HEK293 (cell line): ENCODE results near the gene VEGFA.

ENCODE experiments used
- CTCF ChIA-PET: fragments of 350-600 bp; formaldehyde crosslinking; extraction: SDS; loops from one replicate; lab custom pipeline; 2021; ENCODE audit warnings: antibody characterized with exemption; lab: Yijun Ruan, JAX
- POLR2A ChIA-PET: fragments of 300-600 bp; formaldehyde crosslinking; extraction: SDS; loops from one replicate; lab custom pipeline; 2020; ENCODE audit warnings: antibody characterized with exemption, inconsistent platforms; lab: Yijun Ruan, JAX
- H3K27ac ChIP-seq: fragments of 200-500 bp; sonication (Bioruptor generic); 2 replicates; pipeline ENCODE4 v1.5.1; 2014; ENCODE audit warnings: low read depth, low read length, control low read depth, inconsistent platforms; ENCODE audit errors: extremely low read depth
- H3K36me3 ChIP-seq, 2 experiments: fragments of 200-500 bp in 1 of 2; sonication (Bioruptor generic) in 1 of 2; 1 replicate in 1 of 2; 2 replicates in 1 of 2; pipeline ENCODE4 v1.5.1; 2014 to 2017; ENCODE audit warnings: inconsistent platforms in 2 of 2, low read length in 2 of 2; ENCODE audit not compliant: control insufficient read depth in 2 of 2, insufficient read depth in 1 of 2
- H3K4me1 ChIP-seq: fragments of 200-500 bp; sonication (Bioruptor generic); 2 replicates; pipeline ENCODE4 v1.5.1; 2014; ENCODE audit warnings: mild to moderate bottlenecking, low read length, inconsistent platforms; ENCODE audit not compliant: control insufficient read depth, insufficient read depth
- H3K4me3 ChIP-seq: 2 replicates; pipeline ENCODE4 v1.5.1; 2011; ENCODE audit warnings: low read depth, mild to moderate bottlenecking, control low read depth, low read length, moderate library complexity
- H3K9me3 ChIP-seq: fragments of 200-500 bp; sonication (Bioruptor generic); 2 replicates; pipeline ENCODE4 v1.5.1; 2014; ENCODE audit warnings: low read depth, low read length, inconsistent platforms; ENCODE audit not compliant: control insufficient read depth, insufficient read depth
- BCL11A ChIP-seq: fragments of 450-650 bp; formaldehyde crosslinking; IDR thresholded peaks from 2 replicates; pipeline ENCODE4 v1.5.1; 2016; ENCODE audit warnings: low read depth, missing biosample characterization, missing genetic modification characterization
- OSR2 ChIP-seq: fragments of 450-650 bp; formaldehyde crosslinking; IDR thresholded peaks from 2 replicates; pipeline ENCODE4 v1.5.1; 2016; ENCODE audit warnings: missing biosample characterization, missing genetic modification characterization
- ZBTB8A ChIP-seq: fragments of 450-650 bp; formaldehyde crosslinking; IDR thresholded peaks from 2 replicates; pipeline ENCODE4 v1.5.1; 2016; ENCODE audit warnings: missing biosample characterization, missing genetic modification characterization
- ZFHX2 ChIP-seq: fragments of 450-650 bp; formaldehyde crosslinking; conservative IDR thresholded peaks from 2 replicates; pipeline ENCODE4 v1.5.1; 2016; ENCODE audit warnings: missing biosample characterization, missing genetic modification characterization
- ZNF10 ChIP-seq: fragments of 450-650 bp; formaldehyde crosslinking; IDR thresholded peaks from 2 replicates; pipeline ENCODE4 v1.5.1; 2017; ENCODE audit warnings: missing biosample characterization, missing genetic modification characterization
- ZNF140 ChIP-seq: fragments of 450-650 bp; formaldehyde crosslinking; IDR thresholded peaks from 2 replicates; pipeline ENCODE4 v1.5.1; 2016; ENCODE audit warnings: missing biosample characterization, missing genetic modification characterization
- ZNF146 ChIP-seq: fragments of 450-650 bp; formaldehyde crosslinking; IDR thresholded peaks from 2 replicates; pipeline ENCODE4 v1.5.1; 2016; ENCODE audit warnings: missing biosample characterization, missing genetic modification characterization
- ZNF292 ChIP-seq: fragments of 450-650 bp; formaldehyde crosslinking; IDR thresholded peaks from 2 replicates; pipeline ENCODE4 v1.5.1; 2016; ENCODE audit warnings: low read depth, missing biosample characterization, missing genetic modification characterization, borderline replicate concordance
- ZNF433 ChIP-seq: fragments of 450-650 bp; formaldehyde crosslinking; IDR thresholded peaks from 2 replicates; pipeline ENCODE4 v1.5.1; 2016; ENCODE audit warnings: missing biosample characterization, missing genetic modification characterization, low read depth
- ZNF510 ChIP-seq: fragments of 450-650 bp; formaldehyde crosslinking; IDR thresholded peaks from 2 replicates; pipeline ENCODE4 v1.5.1; 2018; ENCODE audit warnings: mild to moderate bottlenecking, missing genetic modification characterization, missing biosample characterization; ENCODE audit not compliant: insufficient replicate concordance
- ZNF530 ChIP-seq: fragments of 450-650 bp; formaldehyde crosslinking; IDR thresholded peaks from 2 replicates; pipeline ENCODE4 v1.5.1; 2016; ENCODE audit warnings: low read depth, missing biosample characterization, missing genetic modification characterization
- ZNF664 ChIP-seq: fragments of 450-650 bp; formaldehyde crosslinking; IDR thresholded peaks from 2 replicates; pipeline ENCODE4 v1.5.1; 2016; ENCODE audit warnings: missing biosample characterization, missing genetic modification characterization
- ZNF692 ChIP-seq: fragments of 450-650 bp; formaldehyde crosslinking; IDR thresholded peaks from 2 replicates; pipeline ENCODE4 v1.5.1; 2016; ENCODE audit warnings: missing biosample characterization, missing genetic modification characterization
- ZNF830 ChIP-seq: fragments of 450-650 bp; IDR thresholded peaks from 2 replicates; pipeline ENCODE4 v1.5.0; 2018; ENCODE audit warnings: missing biosample characterization, missing genetic modification characterization, low read depth, mild to moderate bottlenecking, moderate library complexity
- TF ChIP-seq, protein P1 (sequence below): fragments of 450-650 bp; formaldehyde crosslinking; IDR thresholded peaks from 2 replicates; pipeline ENCODE4 v1.5.1; 2016; ENCODE audit warnings: missing biosample characterization, missing genetic modification characterization
- TF ChIP-seq, protein P2 (sequence below): fragments of 450-650 bp; formaldehyde crosslinking; IDR thresholded peaks from 2 replicates; pipeline ENCODE4 v1.5.1; 2016; ENCODE audit warnings: missing biosample characterization, missing genetic modification characterization

Gene VEGFA

DNA sequence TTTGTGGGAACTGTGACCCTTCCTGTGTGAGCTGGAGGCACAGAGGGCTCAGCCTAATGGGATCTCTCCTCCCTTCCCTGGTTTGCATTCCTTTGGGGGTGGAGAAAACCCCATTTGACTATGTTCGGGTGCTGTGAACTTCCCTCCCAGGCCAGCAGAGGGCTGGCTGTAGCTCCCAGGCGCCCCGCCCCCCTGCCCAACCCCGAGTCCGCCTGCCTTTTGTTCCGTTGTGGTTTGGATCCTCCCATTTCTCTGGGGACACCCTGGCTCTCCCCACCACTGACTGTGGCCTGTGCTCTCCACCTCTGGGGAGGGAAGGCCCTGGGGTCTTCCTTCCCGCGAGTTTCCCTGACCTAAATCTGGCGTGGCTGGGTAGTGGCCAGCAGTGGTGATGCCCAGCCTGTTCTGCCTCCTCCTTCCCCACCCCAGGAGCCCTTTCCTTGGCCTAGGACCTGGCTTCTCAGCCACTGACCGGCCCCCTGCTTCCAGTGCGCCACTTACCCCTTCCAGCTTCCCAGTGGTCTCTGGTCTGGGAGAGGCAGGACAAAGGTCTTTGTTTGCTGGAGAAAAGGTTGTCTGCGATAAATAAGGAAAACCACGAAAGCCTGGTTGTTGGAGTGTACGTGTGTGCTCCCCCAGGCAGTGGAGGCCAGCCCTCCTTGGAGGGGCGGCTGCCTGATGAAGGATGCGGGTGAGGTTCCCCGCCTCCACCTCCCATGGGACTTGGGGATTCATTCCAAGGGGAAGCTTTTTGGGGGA is 4.9 kb downstream of the VEGFA start (continued):
- TF ChIP-seq, protein P1, sequence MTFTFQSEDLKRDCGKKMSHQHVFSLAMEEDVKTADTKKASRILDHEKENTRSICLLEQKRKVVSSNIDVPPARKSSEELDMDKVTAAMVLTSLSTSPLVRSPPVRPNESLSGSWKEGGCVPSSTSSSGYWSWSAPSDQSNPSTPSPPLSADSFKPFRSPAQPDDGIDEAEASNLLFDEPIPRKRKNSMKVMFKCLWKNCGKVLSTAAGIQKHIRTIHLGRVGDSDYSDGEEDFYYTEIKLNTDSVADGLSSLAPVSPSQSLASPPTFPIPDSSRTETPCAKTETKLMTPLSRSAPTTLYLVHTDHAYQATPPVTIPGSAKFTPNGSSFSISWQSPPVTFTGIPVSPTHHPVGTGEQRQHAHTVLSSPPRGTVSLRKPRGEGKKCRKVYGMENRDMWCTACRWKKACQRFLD = no peak
- TF ChIP-seq ZBTB8A (tag by site-specific recombination) = peak; percentile 26; the same call in 1 of the 2 replicates

GRCh38 chr6:43775535-43775885 is 5.5 kb downstream of the VEGFA start:
- POLR2A ChIA-PET = no interaction called here
- no peak overlapping the region for H3K4me3 ChIP-seq
- H3K27ac ChIP-seq = no peak overlapping the region

DNA sequence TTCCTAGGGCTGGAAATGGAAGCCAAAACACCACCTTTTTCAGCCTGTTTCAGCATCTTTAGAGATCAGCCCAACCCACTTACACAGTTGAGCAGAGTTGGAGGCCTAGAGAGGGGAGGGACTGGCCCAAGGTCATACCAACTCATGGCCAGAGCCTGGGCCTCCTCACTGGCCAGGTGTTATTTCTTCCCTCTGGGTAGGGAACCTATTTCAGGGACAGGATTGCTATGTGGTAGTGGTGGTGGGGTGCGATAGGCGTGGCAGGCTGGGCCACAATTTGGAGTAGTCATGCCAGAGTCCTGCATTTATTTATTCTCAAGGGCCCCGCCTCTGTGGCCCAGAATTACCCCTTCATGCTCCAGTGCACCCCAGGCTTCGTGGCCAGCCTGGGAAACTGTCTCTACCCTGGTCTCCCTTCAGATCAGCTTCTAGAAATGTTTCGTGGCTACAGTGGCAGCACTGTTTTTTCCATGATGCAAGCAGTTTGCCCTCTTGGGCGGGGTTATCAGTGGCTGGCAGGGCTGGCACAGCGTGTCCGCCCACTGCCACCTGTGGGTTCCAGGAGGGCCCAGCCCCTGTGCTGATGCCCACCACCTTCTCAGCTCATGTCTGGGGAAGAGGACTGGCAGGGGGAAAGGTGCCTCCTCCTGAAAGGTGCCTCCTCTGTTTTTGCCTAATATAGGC is 6.2 kb downstream of the VEGFA start:
- ChIA-PET POLR2A (no interaction called here), CTCF (interaction anchor here (0.7 to 4.4 kb wide), 6 partner anchors 53 to 303 kb away, joined by 3 to 48 read pairs (median 4); no protein-coding TSS in a partner anchor)
- H3K4me1 ChIP-seq = peaks cover 14% of the 10 kb centered on the region
- no peak for TF ChIP-seq ZNF530
- peak; percentile 17; the same call in 1 of the 2 replicates for TF ChIP-seq ZFHX2 (tag by site-specific recombination)
- H3K27ac ChIP-seq = no peak overlapping the region
- H3K36me3 ChIP-seq = peaks cover 0 to 65% of the 10 kb centered on the region in 2 experiments; a peak in 2 of 3 replicates
- no peak overlapping the region for H3K4me3 ChIP-seq
- H3K9me3 ChIP-seq = no peaks in the 10 kb centered on the region

More at GRCh38 chr6:43775535-43775885, 5.5 kb downstream of the VEGFA start:
- CTCF ChIA-PET = interaction anchor here (0.7 to 4.4 kb wide), 9 partner anchors 12 to 315 kb away, joined by 3 to 48 read pairs (median 18); no protein-coding TSS in a partner anchor
- no peak for TF ChIP-seq BCL11A (tag by site-specific recombination)
- TF ChIP-seq ZNF692 (tag by site-specific recombination) = no peak
- no peak for TF ChIP-seq ZNF10
- no peak for TF ChIP-seq OSR2
- TF ChIP-seq ZNF510 (tag by site-specific recombination) = no peak
- TF ChIP-seq ZNF433 (tag by site-specific recombination) = no peak
- no peak for TF ChIP-seq ZNF292 (tag by site-specific recombination)
- H3K4me1 ChIP-seq = peaks cover 14% of the 10 kb centered on the region
- peaks cover 0 to 58% of the 10 kb centered on the region in 2 experiments; a peak in 2 of 3 replicates for H3K36me3 ChIP-seq
- no peaks in the 10 kb centered on the region for H3K9me3 ChIP-seq

GRCh38 chr6:43776799-43777776 is 7.1 kb downstream of the VEGFA start:
- no peak for TF ChIP-seq ZNF830
- TF ChIP-seq, protein P2, sequence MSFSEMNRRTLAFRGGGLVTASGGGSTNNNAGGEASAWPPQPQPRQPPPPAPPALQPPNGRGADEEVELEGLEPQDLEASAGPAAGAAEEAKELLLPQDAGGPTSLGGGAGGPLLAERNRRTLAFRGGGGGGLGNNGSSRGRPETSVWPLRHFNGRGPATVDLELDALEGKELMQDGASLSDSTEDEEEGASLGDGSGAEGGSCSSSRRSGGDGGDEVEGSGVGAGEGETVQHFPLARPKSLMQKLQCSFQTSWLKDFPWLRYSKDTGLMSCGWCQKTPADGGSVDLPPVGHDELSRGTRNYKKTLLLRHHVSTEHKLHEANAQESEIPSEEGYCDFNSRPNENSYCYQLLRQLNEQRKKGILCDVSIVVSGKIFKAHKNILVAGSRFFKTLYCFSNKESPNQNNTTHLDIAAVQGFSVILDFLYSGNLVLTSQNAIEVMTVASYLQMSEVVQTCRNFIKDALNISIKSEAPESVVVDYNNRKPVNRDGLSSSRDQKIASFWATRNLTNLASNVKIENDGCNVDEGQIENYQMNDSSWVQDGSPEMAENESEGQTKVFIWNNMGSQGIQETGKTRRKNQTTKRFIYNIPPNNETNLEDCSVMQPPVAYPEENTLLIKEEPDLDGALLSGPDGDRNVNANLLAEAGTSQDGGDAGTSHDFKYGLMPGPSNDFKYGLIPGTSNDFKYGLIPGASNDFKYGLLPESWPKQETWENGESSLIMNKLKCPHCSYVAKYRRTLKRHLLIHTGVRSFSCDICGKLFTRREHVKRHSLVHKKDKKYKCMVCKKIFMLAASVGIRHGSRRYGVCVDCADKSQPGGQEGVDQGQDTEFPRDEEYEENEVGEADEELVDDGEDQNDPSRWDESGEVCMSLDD = no peak
- no peak for TF ChIP-seq ZNF146
- peak; percentile 98 for TF ChIP-seq ZNF664
- TF ChIP-seq ZNF140 (tag by site-specific recombination) = no peak
- peaks cover 14% of the 10 kb centered on the region for H3K4me1 ChIP-seq
- H3K36me3 ChIP-seq = peaks cover 0 to 73% of the 10 kb centered on the region in 2 experiments; a peak in 2 of 3 replicates
- no peak overlapping the region for H3K4me3 ChIP-seq
- ChIA-PET CTCF (interaction anchor here (0.6 to 3.9 kb wide), 7 partner anchors 54 to 302 kb away, joined by 3 to 26 read pairs (median 3); no protein-coding TSS in a partner anchor), POLR2A (interaction anchor here (0.6 to 1.4 kb wide), 3 partner anchors 10 to 431 kb away, joined by 3 to 4 read pairs (median 3); no protein-coding TSS in a partner anchor)
- H3K27ac ChIP-seq = no peak overlapping the region
- no peaks in the 10 kb centered on the region for H3K9me3 ChIP-seq
